IPS-11a (cell line): ENCODE measurements around the gene AADACL4.

Experiments used
- H3K4me3 ChIP-seq: one replicate; pipeline ENCODE4 v1.5.1; 2013; ENCODE audit warnings: low read depth, low read length, control low read depth

Gene AADACL4

GRCh38 chr1:12643785-12644184, at the start of gene AADACL4:
AADACL4 (plus strand) TSS chr1:12644085; CDS start chr1:12644547, 462 bp downstream.
- no peak within 1 kb of the TSS for H3K4me3 ChIP-seq

- H3K4me3 ChIP-seq = peak overlapping the region; percentile 43
Measured at GRCh38 chr1:12594490-12594889, 49.4 kb upstream of the AADACL4 start.

- peak overlapping the region; percentile 43 for H3K4me3 ChIP-seq
Measured at GRCh38 chr1:12594966-12595756, 48.7 kb upstream of the AADACL4 start.

- H3K4me3 ChIP-seq = peak overlapping the region; percentile 28
Measured at GRCh38 chr1:12595757-12596006, 48.2 kb upstream of the AADACL4 start.

GRCh38 chr1:12596007-12596821, 47.7 kb upstream of the AADACL4 start:
- H3K4me3 ChIP-seq = peak overlapping the region; percentile 28

- no peak overlapping the region for H3K4me3 ChIP-seq
Measured at GRCh38 chr1:12597792-12598191, 46.1 kb upstream of the AADACL4 start.

GRCh38 chr1:12598974-12599373, 44.9 kb upstream of the AADACL4 start:
- H3K4me3 ChIP-seq = no peak overlapping the region

- H3K4me3 ChIP-seq = no peak overlapping the region
Measured at GRCh38 chr1:12599657-12600056, 44.2 kb upstream of the AADACL4 start.

GRCh38 chr1:12600335-12600734, 43.5 kb upstream of the AADACL4 start:
- no peak overlapping the region for H3K4me3 ChIP-seq

GRCh38 chr1:12600880-12601633, 42.8 kb upstream of the AADACL4 start:
- no peak overlapping the region for H3K4me3 ChIP-seq

GRCh38 chr1:12601700-12602658, 41.9 kb upstream of the AADACL4 start:
- H3K4me3 ChIP-seq = no peak overlapping the region

- no peak overlapping the region for H3K4me3 ChIP-seq
Measured at GRCh38 chr1:12602659-12603024, 41.2 kb upstream of the AADACL4 start.

- H3K4me3 ChIP-seq = no peak overlapping the region
Measured at GRCh38 chr1:12603224-12603623, 40.7 kb upstream of the AADACL4 start.

- no peak overlapping the region for H3K4me3 ChIP-seq
Measured at GRCh38 chr1:12604114-12604874, 39.6 kb upstream of the AADACL4 start.

- H3K4me3 ChIP-seq = no peak overlapping the region
Measured at GRCh38 chr1:12604986-12605385, 38.9 kb upstream of the AADACL4 start.

- H3K4me3 ChIP-seq = no peak overlapping the region
Measured at GRCh38 chr1:12607263-12607662, 36.6 kb upstream of the AADACL4 start.

GRCh38 chr1:12608311-12608957, 35.5 kb upstream of the AADACL4 start:
- H3K4me3 ChIP-seq = no peak overlapping the region

GRCh38 chr1:12609469-12610003, 34.3 kb upstream of the AADACL4 start:
- no peak overlapping the region for H3K4me3 ChIP-seq

GRCh38 chr1:12610305-12610935, 33.5 kb upstream of the AADACL4 start:
- H3K4me3 ChIP-seq = no peak overlapping the region
